Ectodermal cell (in vitro differentiated cells): ENCODE data around the gene IL21R.

Experiments
- H3K27ac ChIP-seq: 2 replicates; pipeline ENCODE4 v1.7.0; 2013; ENCODE audit warnings: mild to moderate bottlenecking, low read depth, low read length; ENCODE audit not compliant: insufficient read depth, poor library complexity, severe bottlenecking
- H3K27me3 ChIP-seq: 2 replicates; pipeline ENCODE4 v1.7.0; 2013; ENCODE audit warnings: mild to moderate bottlenecking, low read length; ENCODE audit not compliant: insufficient read depth, control insufficient read depth, poor library complexity, severe bottlenecking
- H3K36me3 ChIP-seq: one replicate; pipeline ENCODE4 v1.7.0; 2013; ENCODE audit warnings: low read length; ENCODE audit not compliant: control insufficient read depth, insufficient read depth
- H3K4me1 ChIP-seq: one replicate; pipeline ENCODE4 v1.7.0; 2013; ENCODE audit warnings: low read length; ENCODE audit not compliant: control insufficient read depth, insufficient read depth
- H3K4me3 ChIP-seq: 2 replicates; pipeline ENCODE4 v1.7.0; 2013; ENCODE audit warnings: low read depth, low read length, control low read depth; ENCODE audit not compliant: insufficient read depth
- H3K9me3 ChIP-seq: 2 replicates; pipeline ENCODE4 v1.7.0; 2013; ENCODE audit warnings: mild to moderate bottlenecking, low read length, moderate library complexity; ENCODE audit not compliant: control insufficient read depth
- WGBS, 2 experiments: methylation state at CpG; one replicate each; pipeline ENCODE4 v1.1.7; 2013; ENCODE audit warnings: missing lambda C conversion rate in 2 of 2; 5-methylcytosine and 5-hydroxymethylcytosine counted together

The IL21R gene

DNA sequence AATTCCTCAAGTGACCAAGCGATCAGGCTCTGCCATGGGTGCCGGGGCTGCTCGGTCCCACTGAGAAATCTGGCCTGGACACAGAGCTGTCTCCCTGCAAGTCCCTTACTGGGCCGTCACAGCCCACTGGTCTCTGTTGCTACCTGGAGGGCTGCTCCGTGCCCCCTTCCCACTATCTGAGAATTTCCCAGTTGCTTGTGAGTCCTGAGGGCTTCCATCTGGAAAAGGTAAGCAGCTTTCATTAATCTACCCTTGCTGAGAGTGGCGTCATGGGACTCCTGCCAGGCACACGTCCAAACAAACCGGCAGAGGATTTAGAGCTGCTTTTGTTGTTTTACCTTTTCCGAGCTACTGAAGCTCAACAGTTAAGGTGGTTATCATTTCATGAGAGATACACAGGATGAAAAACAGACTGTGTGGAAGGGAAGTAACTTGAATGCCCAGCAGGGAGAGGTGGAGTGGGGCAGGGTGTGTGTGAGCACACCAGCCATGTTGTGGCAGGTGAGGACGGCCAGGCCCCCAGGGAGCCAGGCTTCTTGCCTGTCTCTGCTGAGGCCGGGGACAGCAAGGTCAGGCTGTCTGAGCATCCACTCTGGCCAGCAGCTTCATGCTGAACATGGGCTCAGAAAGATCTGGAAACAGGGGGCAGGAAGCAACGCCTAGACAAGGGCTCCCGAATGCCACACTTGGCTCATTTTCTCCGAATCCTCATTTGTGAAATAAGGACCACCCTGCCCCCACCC lies 97.1 kb downstream of the IL21R start:
- H3K4me1 ChIP-seq = no peaks in the 10 kb centered on the region
- H3K27ac ChIP-seq = no peak overlapping the region
- no peaks in the 10 kb centered on the region for H3K9me3 ChIP-seq
- peaks cover 64% of the 10 kb centered on the region for H3K36me3 ChIP-seq
- no peak overlapping the region for H3K4me3 ChIP-seq
- H3K27me3 ChIP-seq = no peaks in the 10 kb centered on the region
- 94 to 96% methylated on average over 14 of the region's 14 CpGs for WGBS, 2 experiments

GRCh38 chr16:27499659-27500055 lies 97.7 kb downstream of the IL21R start:
- Histone ChIP-seq H3K36me3 (peaks cover 64% of the 10 kb centered on the region), H3K27me3 (no peaks in the 10 kb centered on the region), H3K4me3 (no peak overlapping the region), H3K27ac (no peak overlapping the region), H3K4me1 (no peaks in the 10 kb centered on the region), H3K9me3 (no peaks in the 10 kb centered on the region)
- 96 to 97% methylated on average over 9 of the region's 9 CpGs for WGBS, 2 experiments

DNA sequence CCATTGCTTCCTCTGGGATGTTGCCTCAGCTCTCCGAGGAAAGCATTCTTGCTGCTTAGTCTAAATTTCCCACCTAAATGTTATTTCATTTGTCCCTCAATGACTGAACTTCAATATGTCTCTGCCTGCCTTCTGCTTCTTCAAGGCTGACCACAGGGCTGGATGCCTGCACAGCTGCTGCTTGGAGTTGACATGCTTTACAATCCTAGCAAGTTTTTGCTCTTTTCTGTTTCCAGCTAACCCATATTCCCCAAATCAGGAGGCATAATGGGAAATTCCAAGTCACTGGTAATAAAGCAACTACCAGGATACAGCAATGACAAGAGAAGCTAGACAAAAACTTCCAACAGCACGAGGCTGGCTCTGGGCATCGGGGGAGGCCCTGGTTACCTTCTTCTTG lies 98.8 kb downstream of the IL21R start:
- Histone ChIP-seq H3K27me3 (no peaks in the 10 kb centered on the region), H3K4me3 (no peak overlapping the region), H3K9me3 (no peaks in the 10 kb centered on the region), H3K27ac (no peak overlapping the region), H3K36me3 (peaks cover 64% of the 10 kb centered on the region), H3K4me1 (no peaks in the 10 kb centered on the region)
- 97 to 98% methylated on average over 3 of the region's 3 CpGs for WGBS, 2 experiments
